ENCODE results near the gene TMEM163.

- TF ChIP-seq CTCF (IDR thresholded peaks at IDR 0.05) (no peak), POLR2A (IDR thresholded peaks at IDR 0.05) (no peak), POLR2AphosphoS5 (IDR thresholded peaks at IDR 0.05) (no peak), EP300 (IDR thresholded peaks at IDR 0.05) (no peak)
These were observed 267.5 kb downstream of the TMEM163 start for GRCh38 chr2:134451347-134451630.

Measured in stomach (tissue), 4 donors.